ENCODE data around the gene MGME1. TPM values are rescaled to one million over a fixed set of nuclear protein-coding genes. Genes with fewer than 3 reads are reported as not detected.

Gene MGME1
- total and polyA plus RNA-seq, 9 of the 15 experiments (the other 6 are each of a cell fraction or from before 2014, with no cell fraction given), result 13.4 to 45.1 (median 30.6) TPM

- TF ChIP-seq, protein P1, sequence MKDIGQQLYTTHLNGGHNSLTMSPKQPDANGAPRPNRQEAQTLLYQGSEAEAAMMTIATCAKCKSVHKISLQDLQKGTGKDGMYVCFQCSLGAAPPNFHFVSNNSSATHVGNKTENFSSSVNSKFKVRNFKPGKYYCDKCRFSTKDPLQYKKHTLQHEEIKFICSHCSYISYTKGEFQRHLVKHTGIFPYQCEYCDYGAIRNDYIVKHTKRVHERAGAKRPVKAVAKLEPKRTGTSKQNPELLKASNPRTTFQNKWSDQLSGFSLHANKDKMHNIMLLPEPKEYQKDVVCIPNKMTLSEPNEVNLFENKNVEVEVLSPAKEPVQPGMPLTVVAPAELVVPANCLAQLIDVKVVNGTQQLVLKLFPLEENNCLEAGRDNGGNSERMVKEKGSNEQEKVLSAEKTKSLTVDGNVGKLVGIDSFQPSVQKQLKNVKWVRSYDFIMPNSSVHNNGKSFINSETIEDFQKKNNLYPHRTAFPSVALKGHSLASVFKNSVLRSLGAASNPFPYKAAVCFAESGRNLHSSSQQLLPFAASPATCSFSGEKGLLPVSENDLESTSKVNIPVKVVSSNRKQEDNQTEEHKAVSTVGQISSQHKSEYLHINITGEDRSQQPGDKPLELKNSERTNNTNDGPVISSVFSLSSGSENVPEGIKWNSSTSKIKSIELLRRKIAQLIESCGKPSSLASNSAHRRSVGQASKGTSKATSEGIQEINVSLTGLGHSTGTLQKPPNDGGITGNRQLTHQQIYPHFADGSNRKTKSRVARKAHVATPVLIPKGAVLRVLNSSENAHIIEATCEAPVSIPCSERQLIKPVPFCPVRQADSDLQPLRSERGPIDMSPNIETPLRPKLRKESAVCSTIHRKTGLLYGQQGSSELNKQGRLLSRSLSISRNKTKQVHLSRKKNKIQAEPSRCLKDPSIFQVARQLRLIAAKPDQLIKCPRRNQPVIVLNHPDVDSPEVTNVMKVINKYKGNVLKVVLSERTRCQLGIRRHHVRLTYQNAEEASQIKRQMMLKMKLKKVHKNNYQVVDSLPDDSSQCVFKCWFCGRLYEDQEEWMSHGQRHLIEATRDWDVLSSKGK (CRISPR knock-in tag; IDR thresholded peaks at IDR 0.05), result no peak
- TF ChIP-seq FOXA3 (CRISPR knock-in tag; conservative IDR thresholded peaks at IDR 0.05 in 1 of 2, IDR thresholded peaks at IDR 0.05 in 1 of 2), result no peak
- TF ChIP-seq JUND (IDR thresholded peaks at IDR 0.05; ENCODE audit: borderline replicate concordance, low read depth, low read length), result peak; percentile 84
- TF ChIP-seq JUND (tag; IDR thresholded peaks at IDR 0.05; ENCODE audit: borderline replicate concordance, low read depth, low read length), result peak; percentile 74; the same call in 2 of the 3 replicates
- TF ChIP-seq, protein P2, sequence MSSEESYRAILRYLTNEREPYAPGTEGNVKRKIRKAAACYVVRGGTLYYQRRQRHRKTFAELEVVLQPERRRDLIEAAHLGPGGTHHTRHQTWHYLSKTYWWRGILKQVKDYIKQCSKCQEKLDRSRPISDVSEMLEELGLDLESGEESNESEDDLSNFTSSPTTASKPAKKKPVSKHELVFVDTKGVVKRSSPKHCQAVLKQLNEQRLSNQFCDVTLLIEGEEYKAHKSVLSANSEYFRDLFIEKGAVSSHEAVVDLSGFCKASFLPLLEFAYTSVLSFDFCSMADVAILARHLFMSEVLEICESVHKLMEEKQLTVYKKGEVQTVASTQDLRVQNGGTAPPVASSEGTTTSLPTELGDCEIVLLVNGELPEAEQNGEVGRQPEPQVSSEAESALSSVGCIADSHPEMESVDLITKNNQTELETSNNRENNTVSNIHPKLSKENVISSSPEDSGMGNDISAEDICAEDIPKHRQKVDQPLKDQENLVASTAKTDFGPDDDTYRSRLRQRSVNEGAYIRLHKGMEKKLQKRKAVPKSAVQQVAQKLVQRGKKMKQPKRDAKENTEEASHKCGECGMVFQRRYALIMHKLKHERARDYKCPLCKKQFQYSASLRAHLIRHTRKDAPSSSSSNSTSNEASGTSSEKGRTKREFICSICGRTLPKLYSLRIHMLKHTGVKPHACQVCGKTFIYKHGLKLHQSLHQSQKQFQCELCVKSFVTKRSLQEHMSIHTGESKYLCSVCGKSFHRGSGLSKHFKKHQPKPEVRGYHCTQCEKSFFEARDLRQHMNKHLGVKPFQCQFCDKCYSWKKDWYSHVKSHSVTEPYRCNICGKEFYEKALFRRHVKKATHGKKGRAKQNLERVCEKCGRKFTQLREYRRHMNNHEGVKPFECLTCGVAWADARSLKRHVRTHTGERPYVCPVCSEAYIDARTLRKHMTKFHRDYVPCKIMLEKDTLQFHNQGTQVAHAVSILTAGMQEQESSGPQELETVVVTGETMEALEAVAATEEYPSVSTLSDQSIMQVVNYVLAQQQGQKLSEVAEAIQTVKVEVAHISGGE (CRISPR knock-in tag; IDR thresholded peaks at IDR 0.05), result peak in 1 of 3 experiments; percentile 53; a peak in 2 of 6 replicates
- TF ChIP-seq CHCHD3 (CRISPR knock-in tag; IDR thresholded peaks at IDR 0.05), result no peak
- TF ChIP-seq, protein P3, sequence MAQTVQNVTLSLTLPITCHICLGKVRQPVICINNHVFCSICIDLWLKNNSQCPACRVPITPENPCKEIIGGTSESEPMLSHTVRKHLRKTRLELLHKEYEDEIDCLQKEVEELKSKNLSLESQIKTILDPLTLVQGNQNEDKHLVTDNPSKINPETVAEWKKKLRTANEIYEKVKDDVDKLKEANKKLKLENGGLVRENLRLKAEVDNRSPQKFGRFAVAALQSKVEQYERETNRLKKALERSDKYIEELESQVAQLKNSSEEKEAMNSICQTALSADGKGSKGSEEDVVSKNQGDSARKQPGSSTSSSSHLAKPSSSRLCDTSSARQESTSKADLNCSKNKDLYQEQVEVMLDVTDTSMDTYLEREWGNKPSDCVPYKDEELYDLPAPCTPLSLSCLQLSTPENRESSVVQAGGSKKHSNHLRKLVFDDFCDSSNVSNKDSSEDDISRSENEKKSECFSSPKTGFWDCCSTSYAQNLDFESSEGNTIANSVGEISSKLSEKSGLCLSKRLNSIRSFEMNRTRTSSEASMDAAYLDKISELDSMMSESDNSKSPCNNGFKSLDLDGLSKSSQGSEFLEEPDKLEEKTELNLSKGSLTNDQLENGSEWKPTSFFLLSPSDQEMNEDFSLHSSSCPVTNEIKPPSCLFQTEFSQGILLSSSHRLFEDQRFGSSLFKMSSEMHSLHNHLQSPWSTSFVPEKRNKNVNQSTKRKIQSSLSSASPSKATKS (CRISPR knock-in tag; IDR thresholded peaks at IDR 0.05), result no peak
- no peak for TF ChIP-seq ILF3 (IDR thresholded peaks at IDR 0.05; ENCODE audit: borderline replicate concordance)
- no peak for TF ChIP-seq ZC3H8 (IDR thresholded peaks at IDR 0.05)
- peak; percentile 88 for TF ChIP-seq CHD1 (IDR thresholded peaks at IDR 0.05; ENCODE audit: low read length)
- no peak for TF ChIP-seq ZNF507 (tag; conservative IDR thresholded peaks at IDR 0.05)
- TF ChIP-seq CBFA2T3 (IDR thresholded peaks at IDR 0.05), result no peak
- no peak for TF ChIP-seq PHF21A (IDR thresholded peaks at IDR 0.05; ENCODE audit: borderline replicate concordance, low read depth)
- no peak for TF ChIP-seq NFYB (IDR thresholded peaks at IDR 0.05; ENCODE audit: extremely low read depth, insufficient read length)
- peak; percentile 38 to 73; a peak in 3 of 4 replicates for TF ChIP-seq MAZ (CRISPR knock-in tag; conservative IDR thresholded peaks at IDR 0.05 in 1 of 2, IDR thresholded peaks at IDR 0.05 in 1 of 2)
Observed at GRCh38 chr20:17968366-17969277, at the start of gene MGME1, which contains the start of gene SNX5 (continued).
